ENCODE results near the gene IL17RA. TPM values are rescaled to one million over a fixed set of nuclear protein-coding genes. Genes with fewer than 3 reads are reported as not detected.
A peak's percentile ranks its signal among the peaks of the same experiment; 100 is the strongest.
"Not testable (repeated sequence)": the region's sequence is repeated elsewhere in the genome, so short reads cannot be mapped to it uniquely, and the experiment has no call there.

Gene IL17RA, protein sequence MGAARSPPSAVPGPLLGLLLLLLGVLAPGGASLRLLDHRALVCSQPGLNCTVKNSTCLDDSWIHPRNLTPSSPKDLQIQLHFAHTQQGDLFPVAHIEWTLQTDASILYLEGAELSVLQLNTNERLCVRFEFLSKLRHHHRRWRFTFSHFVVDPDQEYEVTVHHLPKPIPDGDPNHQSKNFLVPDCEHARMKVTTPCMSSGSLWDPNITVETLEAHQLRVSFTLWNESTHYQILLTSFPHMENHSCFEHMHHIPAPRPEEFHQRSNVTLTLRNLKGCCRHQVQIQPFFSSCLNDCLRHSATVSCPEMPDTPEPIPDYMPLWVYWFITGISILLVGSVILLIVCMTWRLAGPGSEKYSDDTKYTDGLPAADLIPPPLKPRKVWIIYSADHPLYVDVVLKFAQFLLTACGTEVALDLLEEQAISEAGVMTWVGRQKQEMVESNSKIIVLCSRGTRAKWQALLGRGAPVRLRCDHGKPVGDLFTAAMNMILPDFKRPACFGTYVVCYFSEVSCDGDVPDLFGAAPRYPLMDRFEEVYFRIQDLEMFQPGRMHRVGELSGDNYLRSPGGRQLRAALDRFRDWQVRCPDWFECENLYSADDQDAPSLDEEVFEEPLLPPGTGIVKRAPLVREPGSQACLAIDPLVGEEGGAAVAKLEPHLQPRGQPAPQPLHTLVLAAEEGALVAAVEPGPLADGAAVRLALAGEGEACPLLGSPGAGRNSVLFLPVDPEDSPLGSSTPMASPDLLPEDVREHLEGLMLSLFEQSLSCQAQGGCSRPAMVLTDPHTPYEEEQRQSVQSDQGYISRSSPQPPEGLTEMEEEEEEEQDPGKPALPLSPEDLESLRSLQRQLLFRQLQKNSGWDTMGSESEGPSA
- polyA plus RNA-seq (2013, experiment 1 of 2), result 2.8 TPM
- 2.5 TPM for polyA plus RNA-seq (2013, experiment 2 of 2)

- H3K4me3 ChIP-seq (ENCODE audit: low read length in 2 of 2), result peak within 1 kb of the TSS; percentile 82 to 87
- H3K79me1 ChIP-seq (ENCODE audit: low read depth, low read length), result no peaks in the 10 kb centered on the region
- H3K23ac ChIP-seq (ENCODE audit: low read depth, low read length, poor library complexity), result peak within 1 kb of the TSS; percentile 92
- no CpG with 5 or more reads among the region's 68 CpGs for WGBS, 2 donors (ENCODE audit: extremely low coverage in 2 of 2, insufficient read length in 2 of 2, insufficient replicate concordance in 1 of 2)
- H3K27me3 ChIP-seq (ENCODE audit: control insufficient read depth in 3 of 3, insufficient read depth in 3 of 3, low read depth in 1 of 3, low read length in 3 of 3), result peaks cover 9 to 31% (median 9%) of the 10 kb centered on the region in 3 experiments
- DNase-seq (ENCODE audit: low spot score), result peak; percentile 75
- H2BK15ac ChIP-seq (ENCODE audit: low read length), result peak within 1 kb of the TSS; percentile 47
- H4K8ac ChIP-seq (ENCODE audit: low read depth, low read length), result peak within 1 kb of the TSS; percentile 74
- H3K4me1 ChIP-seq (ENCODE audit: control insufficient read depth in 2 of 2, insufficient read depth in 1 of 2, low read depth in 1 of 2, low read length in 2 of 2), result no peaks in the 10 kb centered on the region
- H3K9ac ChIP-seq (ENCODE audit: low read depth, low read length, poor library complexity), result peak within 1 kb of the TSS; percentile 89
- peak within 1 kb of the TSS; percentile 97 for H3K4me2 ChIP-seq (ENCODE audit: insufficient read depth, low read length, poor library complexity, severe bottlenecking)
- no peaks in the 10 kb centered on the region for H3K9me3 ChIP-seq (replicated peaks in 1 of 2; ENCODE audit: control insufficient read depth in 2 of 2, insufficient read depth in 1 of 2, low read depth in 1 of 2, low read length in 2 of 2)
- H2BK120ac ChIP-seq (ENCODE audit: low read depth, low read length), result no peak within 1 kb of the TSS
- peak within 1 kb of the TSS; percentile 79 for H3K4ac ChIP-seq (ENCODE audit: low read length)
- no peak within 1 kb of the TSS for H2BK12ac ChIP-seq (ENCODE audit: low read length)
- no peak within 1 kb of the TSS for H3K27ac ChIP-seq (replicated peaks; ENCODE audit: low read length)
- peak within 1 kb of the TSS; percentile 28 for H2BK5ac ChIP-seq (ENCODE audit: low read length)
- peak within 1 kb of the TSS; percentile 91 for H3K14ac ChIP-seq (ENCODE audit: low read length)
- H3K18ac ChIP-seq (ENCODE audit: low read length), result peak within 1 kb of the TSS; percentile 97
- peak within 1 kb of the TSS; percentile 38 for H4K91ac ChIP-seq (ENCODE audit: low read depth, low read length, poor library complexity)
- H2AK5ac ChIP-seq (ENCODE audit: low read depth, low read length), result peak within 1 kb of the TSS; percentile 28
- peaks cover 0 to 2% of the 10 kb centered on the region in 2 donors for H3K36me3 ChIP-seq (replicated peaks in 1 of 2; ENCODE audit: control insufficient read depth in 2 of 2, insufficient read depth in 2 of 2, low read length in 2 of 2)
- H2AFZ ChIP-seq (ENCODE audit: low read length), result peak within 1 kb of the TSS; percentile 100
Measured at GRCh38 chr22:17084554-17085276, at the start of gene IL17RA. IL17RA (plus strand) TSS chr22:17085000; CDS start chr22:17085092, 92 bp downstream.

- Histone ChIP-seq H3K4me1 (ENCODE audit: control insufficient read depth in 2 of 2, insufficient read depth in 1 of 2, low read depth in 1 of 2, low read length in 2 of 2) (no peaks in the 10 kb centered on the region), H4K91ac (ENCODE audit: low read depth, low read length, poor library complexity) (no peak overlapping the region), H3K36me3 (replicated peaks in 1 of 2; ENCODE audit: control insufficient read depth in 2 of 2, insufficient read depth in 2 of 2, low read length in 2 of 2) (no peaks in the 10 kb centered on the region), H3K27ac (replicated peaks; ENCODE audit: low read length) (no peak overlapping the region), H3K9me3 (replicated peaks in 1 of 2; ENCODE audit: control insufficient read depth in 2 of 2, insufficient read depth in 1 of 2, low read depth in 1 of 2, low read length in 2 of 2) (no peaks in the 10 kb centered on the region), H3K27me3 (ENCODE audit: control insufficient read depth in 3 of 3, insufficient read depth in 3 of 3, low read depth in 1 of 3, low read length in 3 of 3) (no peaks in the 10 kb centered on the region), H3K14ac (ENCODE audit: low read length) (no peak overlapping the region), H2BK12ac (ENCODE audit: low read length) (no peak overlapping the region), H3K4me2 (ENCODE audit: insufficient read depth, low read length, poor library complexity, severe bottlenecking) (no peak overlapping the region), H2BK120ac (ENCODE audit: low read depth, low read length) (no peak overlapping the region), H2AK5ac (ENCODE audit: low read depth, low read length) (no peak overlapping the region), H2BK15ac (ENCODE audit: low read length) (no peak overlapping the region), H2AFZ (ENCODE audit: low read length) (no peak overlapping the region), H4K8ac (ENCODE audit: low read depth, low read length) (no peak overlapping the region), H3K4ac (ENCODE audit: low read length) (no peak overlapping the region), H2BK5ac (ENCODE audit: low read length) (no peak overlapping the region), H3K4me3 (ENCODE audit: low read length in 2 of 2) (no peak overlapping the region), H3K23ac (ENCODE audit: low read depth, low read length, poor library complexity) (no peak overlapping the region), H3K79me1 (ENCODE audit: low read depth, low read length) (no peaks in the 10 kb centered on the region), H3K9ac (ENCODE audit: low read depth, low read length, poor library complexity) (no peak overlapping the region), H3K18ac (ENCODE audit: low read length) (no peak overlapping the region)
- no peak for DNase-seq (ENCODE audit: low spot score)
- WGBS, 2 donors (ENCODE audit: extremely low coverage in 2 of 2, insufficient read length in 2 of 2, insufficient replicate concordance in 1 of 2), result no CpG with 5 or more reads among the region's 4 CpGs
Measured at GRCh38 chr22:17035246-17035645, 49.6 kb upstream of the IL17RA start.

DNA sequence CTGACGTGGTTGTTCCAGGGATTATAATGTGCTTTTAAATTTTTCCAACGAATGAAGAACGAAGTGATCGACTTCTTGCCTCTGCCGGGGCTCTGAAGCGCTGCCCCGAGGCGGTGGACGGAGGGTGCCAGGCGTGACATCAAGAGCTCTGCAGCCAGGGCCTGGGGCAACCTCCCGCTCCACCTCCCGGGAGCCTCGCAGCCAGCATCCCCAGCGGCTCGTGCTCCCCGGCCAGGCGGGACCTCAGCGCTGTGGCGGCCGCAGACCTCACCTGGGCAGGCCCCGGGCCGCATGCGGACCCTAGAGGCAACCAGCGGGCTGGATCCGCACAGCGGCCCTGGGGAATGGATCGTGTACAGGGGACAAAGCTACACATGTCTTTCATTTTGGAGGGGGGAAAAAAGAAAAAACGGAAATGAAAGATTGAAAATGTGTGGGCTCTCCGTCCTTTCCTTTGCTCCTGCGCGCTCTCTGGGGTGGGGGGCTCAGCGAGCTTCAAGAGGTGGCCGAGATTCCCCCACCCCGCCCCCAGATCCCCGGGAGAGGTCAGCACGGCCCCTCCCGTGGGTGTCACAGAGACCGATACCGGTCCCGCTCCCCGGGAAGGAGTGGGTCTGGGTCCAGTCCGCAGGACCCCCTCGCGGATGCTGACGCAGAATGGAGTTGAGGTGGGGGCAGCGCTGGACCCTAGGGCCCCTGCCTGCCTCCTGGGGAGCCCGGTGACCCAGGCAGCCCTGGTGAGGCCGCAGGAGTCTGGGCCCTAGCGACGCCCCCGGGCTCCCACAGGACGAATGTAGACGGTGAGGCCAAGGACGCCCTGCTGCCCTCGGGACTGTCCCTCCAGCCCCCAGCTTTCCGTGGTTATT is 48.6 kb upstream of the IL17RA start:
- H2AK5ac ChIP-seq (ENCODE audit: low read depth, low read length); H2BK120ac ChIP-seq (ENCODE audit: low read depth, low read length); H3K36me3 ChIP-seq (replicated peaks in 1 of 2; ENCODE audit: control insufficient read depth in 2 of 2, insufficient read depth in 2 of 2, low read length in 2 of 2); H3K4me1 ChIP-seq (ENCODE audit: control insufficient read depth in 2 of 2, insufficient read depth in 1 of 2, low read depth in 1 of 2, low read length in 2 of 2); DNase-seq (ENCODE audit: low spot score); H3K9me3 ChIP-seq (replicated peaks in 1 of 2; ENCODE audit: control insufficient read depth in 2 of 2, insufficient read depth in 1 of 2, low read depth in 1 of 2, low read length in 2 of 2); H4K91ac ChIP-seq (ENCODE audit: low read depth, low read length, poor library complexity); H3K4me3 ChIP-seq (ENCODE audit: low read length in 2 of 2); H3K9ac ChIP-seq (ENCODE audit: low read depth, low read length, poor library complexity); H3K23ac ChIP-seq (ENCODE audit: low read depth, low read length, poor library complexity); H2BK12ac ChIP-seq (ENCODE audit: low read length); H3K4ac ChIP-seq (ENCODE audit: low read length); H2AFZ ChIP-seq (ENCODE audit: low read length); H3K27me3 ChIP-seq (ENCODE audit: control insufficient read depth in 3 of 3, insufficient read depth in 3 of 3, low read depth in 1 of 3, low read length in 3 of 3); H3K27ac ChIP-seq (replicated peaks; ENCODE audit: low read length); H3K79me1 ChIP-seq (ENCODE audit: low read depth, low read length); H3K18ac ChIP-seq (ENCODE audit: low read length); H3K14ac ChIP-seq (ENCODE audit: low read length); H2BK15ac ChIP-seq (ENCODE audit: low read length); H2BK5ac ChIP-seq (ENCODE audit: low read length); H4K8ac ChIP-seq (ENCODE audit: low read depth, low read length); H3K4me2 ChIP-seq (ENCODE audit: insufficient read depth, low read length, poor library complexity, severe bottlenecking): not testable (repeated sequence)
- WGBS, 2 donors (ENCODE audit: extremely low coverage in 2 of 2, insufficient read length in 2 of 2, insufficient replicate concordance in 1 of 2), result no CpG with 5 or more reads among the region's 56 CpGs

Data from neuronal stem cell (in vitro differentiated cells).